Stimulated activated CD4-positive, alpha-beta T cell treated with anti-CD3 and anti-CD28 coated beads, Interleukin-1b, Interleukin-23, amount 100 ng/mL, for 1 hour (primary cell): Measurements from ENCODE around the gene MAN2A1.
"Not testable (repeated sequence)": the region's sequence is repeated elsewhere in the genome, so short reads cannot be mapped to it uniquely, and the experiment has no call there.

Experiments used
- DNase-seq, 2 donors: peaks; one replicate each; pipeline ENCODE4 v3.0.0-alpha.2; 2020; ENCODE audit warnings: low read depth in 2 of 2

The MAN2A1 gene

DNA sequence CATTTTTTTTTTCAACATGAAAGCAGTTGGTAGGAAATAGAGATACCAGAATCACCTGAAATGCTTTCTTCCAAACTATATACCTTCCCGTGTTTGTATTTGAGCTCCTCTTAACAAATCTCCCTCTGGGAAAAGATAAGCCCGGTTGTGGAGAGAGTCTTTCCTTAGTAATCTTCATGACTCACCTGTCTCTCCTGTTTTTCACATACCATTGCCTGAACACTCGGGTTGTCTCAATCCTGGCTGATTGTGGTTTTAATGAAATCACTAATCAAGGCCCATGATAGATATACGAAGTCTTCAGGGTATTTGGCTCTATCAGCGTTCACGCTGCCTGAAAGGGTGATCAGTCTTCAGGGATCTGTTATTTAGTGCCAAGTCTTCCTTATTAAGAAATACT is 136.7 kb downstream of the MAN2A1 start:
- no peak for DNase-seq

GRCh38 chr5:109829331-109829730 is 139.6 kb downstream of the MAN2A1 start:
- DNase-seq = no peak

DNA sequence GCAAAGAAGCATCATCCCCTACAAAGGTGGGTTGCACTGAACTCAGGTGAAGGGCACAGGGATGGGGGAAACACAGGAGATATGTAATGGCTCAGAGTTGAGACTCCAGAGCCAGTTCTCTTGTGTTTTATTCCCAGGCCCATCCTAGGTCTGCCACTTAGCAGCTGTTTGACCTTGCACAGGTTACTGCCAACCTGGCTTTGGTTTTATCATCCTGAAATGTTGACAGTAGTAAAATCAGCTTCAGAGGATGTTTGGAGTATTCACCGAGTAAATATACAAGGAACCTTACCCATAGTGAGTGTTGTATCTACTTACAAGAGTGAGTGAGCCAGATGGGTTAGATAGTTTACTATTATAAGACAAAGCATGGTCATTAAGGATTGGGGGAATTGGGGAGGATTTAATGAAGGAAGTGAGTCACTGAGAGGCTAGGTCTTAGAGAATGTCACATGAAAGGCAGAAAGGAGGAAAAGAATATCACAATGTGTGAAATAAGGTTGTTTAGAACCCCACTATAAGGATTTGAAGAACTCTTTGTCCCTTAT is 141.3 kb downstream of the MAN2A1 start:
- DNase-seq = no peak

DNA sequence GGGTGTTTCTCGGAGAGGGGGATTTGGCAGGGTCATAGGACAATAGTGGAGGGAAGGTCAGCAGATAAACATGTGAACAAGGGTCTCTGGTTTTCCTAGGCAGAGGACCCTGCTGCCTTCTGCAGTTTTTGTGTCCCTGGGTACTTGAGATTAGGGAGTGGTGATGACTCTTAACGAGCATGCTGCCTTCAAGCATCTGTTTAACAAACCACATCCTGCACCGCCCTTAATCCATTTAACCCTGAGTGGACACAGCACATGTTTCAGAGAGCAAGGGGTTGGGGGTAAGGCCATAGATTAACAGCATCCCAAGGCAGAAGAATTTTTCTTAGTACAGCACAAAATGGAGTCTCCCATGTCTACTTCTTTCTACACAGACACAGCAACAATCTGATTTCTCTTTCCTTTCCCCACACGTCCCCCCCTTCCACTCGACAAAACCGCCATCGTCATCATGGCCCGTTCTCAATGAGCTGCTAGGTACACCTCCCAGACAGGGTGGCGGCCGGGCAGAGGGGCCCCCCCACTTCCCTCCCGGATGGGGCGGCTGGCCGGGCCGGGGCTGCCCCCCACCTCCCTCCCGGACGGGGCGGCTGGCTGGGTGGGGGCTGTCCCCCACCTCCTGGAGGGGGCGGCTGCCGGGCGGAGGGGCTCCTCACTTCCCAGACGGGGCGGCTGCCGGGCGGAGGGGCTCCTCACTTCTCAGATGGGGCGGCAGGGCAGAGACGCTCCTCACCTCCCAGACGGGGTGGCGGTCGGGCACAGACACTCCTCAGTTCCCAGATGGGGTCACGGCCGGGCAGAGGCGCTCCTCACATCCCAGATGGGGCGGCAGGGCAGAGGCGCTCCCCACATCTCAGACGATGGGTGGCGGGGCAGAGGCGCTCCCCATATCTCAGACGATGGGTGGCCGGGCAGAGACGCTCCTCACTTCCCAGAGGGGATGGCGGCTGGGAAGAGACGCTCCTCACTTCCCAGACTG is 142.8 kb downstream of the MAN2A1 start:
- not testable (repeated sequence) for DNase-seq

GRCh38 chr5:109833946-109834345 is 144.2 kb downstream of the MAN2A1 start:
- DNase-seq = no peak

DNA sequence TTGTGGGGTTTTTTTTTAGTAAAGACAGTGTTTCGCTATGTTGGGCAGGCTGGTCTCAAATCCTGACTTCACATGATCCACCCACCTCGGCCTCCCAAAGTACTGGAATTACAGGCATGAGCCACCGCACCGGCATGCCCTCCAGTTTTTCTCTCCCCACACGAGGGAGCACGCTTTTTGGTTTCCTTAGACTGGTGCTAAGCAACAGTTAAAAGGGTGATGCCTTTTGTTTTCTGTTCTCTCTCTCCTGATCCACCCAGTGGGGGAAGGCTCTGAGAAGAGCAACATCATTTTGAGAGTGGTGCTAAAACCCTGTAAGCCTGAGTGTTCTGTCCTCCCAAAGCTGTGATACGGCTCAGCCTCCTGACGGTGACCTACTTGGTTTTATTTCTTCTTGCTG is 146.6 kb downstream of the MAN2A1 start:
- DNase-seq = no peak

- DNase-seq = no peak
Observed at GRCh38 chr5:109837231-109837861, 147.6 kb downstream of the MAN2A1 start.

DNA sequence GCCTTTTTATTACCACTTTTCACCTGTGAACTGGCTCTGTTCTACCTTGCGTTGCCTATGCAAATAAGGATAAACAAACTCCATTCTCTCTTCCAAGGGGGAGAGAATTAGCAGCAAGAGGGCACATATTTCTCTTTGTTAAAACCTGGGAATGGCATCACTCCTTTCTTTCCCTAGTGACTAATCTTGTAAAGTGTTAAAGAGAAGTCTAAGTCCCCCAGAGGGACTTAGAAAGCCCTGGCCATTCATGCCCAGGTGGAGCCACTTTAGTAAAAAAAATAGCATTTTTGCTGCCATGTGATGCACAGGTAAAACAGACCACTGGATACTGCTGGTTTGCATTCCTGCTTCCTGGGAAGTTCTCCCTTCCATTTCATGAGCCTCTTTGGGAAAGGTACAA is 148.4 kb downstream of the MAN2A1 start:
- no peak for DNase-seq

- no peak for DNase-seq
Observed at GRCh38 chr5:109844148-109844547, 154.4 kb downstream of the MAN2A1 start.

DNA sequence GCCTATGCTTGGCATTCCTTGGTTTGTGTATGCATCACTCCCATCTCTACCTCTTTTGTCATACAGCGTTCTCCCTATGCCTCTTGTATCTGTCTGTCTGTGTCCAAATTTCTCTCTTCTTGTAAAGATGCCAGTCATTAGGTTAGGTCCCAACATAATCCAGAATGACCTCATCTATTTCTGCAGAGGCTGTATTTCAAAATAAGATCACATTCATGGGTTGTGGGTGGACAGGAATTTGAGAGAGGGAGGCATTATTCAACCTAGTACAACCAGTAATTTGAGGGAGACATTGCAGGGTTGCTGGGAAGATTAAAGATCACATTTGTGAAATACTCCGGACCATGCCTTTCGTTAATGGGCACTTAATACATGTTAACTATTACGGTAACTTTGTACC is 155.0 kb downstream of the MAN2A1 start:
- DNase-seq = no peak

DNA sequence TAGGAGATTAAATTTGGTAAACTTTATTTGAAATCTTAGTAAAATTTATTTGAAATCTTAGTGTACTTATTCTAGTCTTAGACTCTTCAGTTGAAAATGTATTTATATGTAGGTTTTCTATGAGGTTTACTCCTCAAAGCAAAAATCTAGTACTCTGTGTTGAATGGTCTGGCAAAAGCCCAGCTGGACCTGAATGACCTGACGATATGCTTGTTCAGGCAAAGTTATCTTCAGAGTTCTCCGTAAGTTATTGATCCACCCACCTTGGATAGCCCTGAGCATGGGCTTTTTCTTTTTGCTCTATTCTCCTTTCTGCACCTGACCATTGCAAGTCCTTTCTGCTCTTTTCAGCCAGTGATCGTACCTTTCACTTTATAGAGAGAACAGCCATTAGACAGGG is 158.4 kb downstream of the MAN2A1 start:
- DNase-seq = no peak

GRCh38 chr5:109849478-109850088 is 159.9 kb downstream of the MAN2A1 start:
- no peak for DNase-seq

DNA sequence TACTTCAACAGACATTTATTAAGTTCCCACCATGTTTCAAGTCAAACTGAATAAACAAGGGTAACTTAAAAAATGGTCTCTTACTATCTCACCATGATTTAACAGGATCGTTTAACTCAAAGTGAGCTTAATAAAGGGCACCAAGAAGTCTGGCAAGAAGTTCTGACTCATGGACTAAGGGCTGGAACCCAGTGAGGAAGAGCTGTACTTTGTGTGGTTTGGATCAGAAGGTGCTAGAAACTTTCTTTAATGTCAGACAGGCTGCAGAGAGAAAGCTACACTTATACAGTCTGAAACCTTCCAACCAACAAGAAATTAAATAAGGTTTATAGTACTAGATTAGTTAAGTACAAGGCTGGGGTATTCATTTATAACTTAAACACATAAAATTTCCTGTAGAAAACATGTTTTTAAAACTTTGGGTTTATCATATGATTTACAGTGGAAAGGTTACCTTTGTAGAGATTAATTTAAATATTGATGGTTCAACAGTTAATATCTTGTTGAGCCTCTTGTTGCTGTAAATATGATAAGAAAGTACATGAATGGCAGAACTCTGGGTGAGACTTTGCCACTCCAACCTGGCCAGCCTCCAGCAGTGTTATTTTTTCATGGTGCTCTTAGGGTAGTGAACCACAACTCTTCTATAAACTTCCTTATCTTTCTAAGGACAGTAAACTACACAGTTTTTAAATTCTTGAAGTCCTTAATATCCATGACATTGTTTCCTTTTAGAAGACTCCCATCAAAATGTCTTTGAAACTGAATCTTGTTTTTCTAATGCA is 162.8 kb downstream of the MAN2A1 start:
- DNase-seq = no peak

DNA sequence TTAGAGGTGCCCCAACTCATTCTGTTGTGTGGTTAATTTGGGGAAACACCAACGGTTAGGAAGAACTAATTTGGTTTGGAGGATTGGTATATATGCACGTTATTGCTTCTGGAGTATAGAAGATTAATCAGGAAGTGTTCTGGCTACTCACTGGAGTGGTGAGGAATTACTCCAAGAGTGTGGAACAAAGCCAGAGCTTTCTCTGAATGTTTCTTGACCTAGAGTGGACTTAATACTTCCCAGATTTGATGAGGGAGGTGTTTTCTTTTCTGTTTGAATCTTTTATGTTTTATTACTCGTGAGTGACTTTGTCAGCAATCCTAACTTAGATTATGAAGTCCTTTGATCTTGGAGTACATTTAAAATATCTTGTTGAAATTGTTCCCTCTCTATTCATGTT is 163.7 kb downstream of the MAN2A1 start:
- no peak for DNase-seq

GRCh38 chr5:109855056-109855455 is 165.3 kb downstream of the MAN2A1 start:
- no peak for DNase-seq

GRCh38 chr5:109857405-109858031 is 167.8 kb downstream of the MAN2A1 start:
- no peak for DNase-seq

DNA sequence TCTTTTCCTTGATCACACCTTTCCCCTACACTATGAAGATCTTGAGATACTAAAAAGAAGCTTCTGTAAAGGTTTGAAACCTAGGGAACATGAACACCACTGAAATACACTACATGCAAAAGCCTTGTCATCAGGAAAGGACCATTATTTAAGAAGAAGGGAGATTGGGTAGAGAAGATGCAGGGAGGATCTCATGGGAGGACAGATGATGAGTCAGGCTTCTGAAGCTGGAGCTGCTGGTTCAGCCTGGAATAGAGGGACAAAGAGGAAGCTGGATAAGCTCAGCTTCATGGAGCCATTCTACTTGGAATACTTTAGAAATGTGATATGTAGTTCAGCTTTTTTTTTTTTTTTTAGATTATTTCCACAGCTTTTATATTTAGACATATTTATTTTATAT is 169.8 kb downstream of the MAN2A1 start:
- DNase-seq = no peak

DNA sequence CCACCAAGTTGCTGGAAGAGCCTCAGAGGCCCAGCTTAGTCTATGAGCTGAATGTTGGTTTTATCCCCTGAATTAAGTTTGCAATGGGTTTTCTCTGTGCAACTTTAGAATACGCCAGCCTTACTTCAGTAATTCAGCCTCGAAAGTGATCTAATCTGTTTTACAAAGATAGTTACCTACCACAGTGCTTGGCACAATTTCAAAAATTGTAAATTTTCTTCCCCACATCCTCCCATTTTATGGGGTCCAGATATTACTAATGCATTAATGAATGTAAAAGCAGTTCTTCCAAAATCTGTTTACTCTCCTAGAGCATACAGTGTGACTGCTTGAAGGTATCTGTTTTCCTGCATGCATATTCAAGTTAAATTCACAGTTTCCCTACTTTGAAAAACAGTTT is 172.6 kb downstream of the MAN2A1 start:
- DNase-seq = no peak

- DNase-seq = no peak
Observed at GRCh38 chr5:109863752-109864151, 174.0 kb downstream of the MAN2A1 start.

GRCh38 chr5:109865637-109866036 is 175.9 kb downstream of the MAN2A1 start:
- no peak for DNase-seq

GRCh38 chr5:109866051-109866450 is 176.3 kb downstream of the MAN2A1 start:
- no peak for DNase-seq
